Stimulated activated CD8-positive, alpha-beta memory T cell treated with anti-CD3 and anti-CD28 coated beads, Interleukin-12 subunit alpha, Interleukin-12 subunit beta, amount 100 ng/mL, for 24 hours (primary cell): ENCODE measurements around the gene ETFA.
"Not testable (repeated sequence)": the region's sequence is repeated elsewhere in the genome, so short reads cannot be mapped to it uniquely, and the experiment has no call there.

Source experiments
- DNase-seq: peaks from one replicate; pipeline ENCODE4 v3.0.0-alpha.2; 2020; ENCODE audit errors: extremely low read depth

Gene ETFA

GRCh38 chr15:76278651-76279050, 32.6 kb downstream of the ETFA start:
- DNase-seq, result no peak

DNA sequence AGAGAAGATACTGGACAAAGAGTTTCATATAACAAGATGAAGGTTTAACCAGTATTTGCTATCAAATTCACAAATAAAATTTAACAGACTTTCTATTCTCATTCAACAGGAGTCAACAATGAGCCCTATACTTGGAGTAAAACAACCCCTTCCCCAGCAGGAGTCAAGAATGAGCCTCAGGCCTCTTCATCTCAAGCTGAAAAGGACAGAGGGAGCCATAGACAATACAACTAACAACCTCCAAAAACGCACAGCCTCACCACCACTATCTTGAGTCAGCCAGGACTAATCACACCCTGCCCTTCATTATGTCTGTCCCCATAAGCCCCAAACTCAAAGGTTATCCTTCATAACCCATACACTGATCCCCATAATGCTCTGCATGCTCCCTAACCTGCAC, 36.4 kb downstream of the ETFA start:
- DNase-seq, result no peak

- DNase-seq, result no peak
Observed at GRCh38 chr15:76274226-76274625, 37.0 kb downstream of the ETFA start.

DNA sequence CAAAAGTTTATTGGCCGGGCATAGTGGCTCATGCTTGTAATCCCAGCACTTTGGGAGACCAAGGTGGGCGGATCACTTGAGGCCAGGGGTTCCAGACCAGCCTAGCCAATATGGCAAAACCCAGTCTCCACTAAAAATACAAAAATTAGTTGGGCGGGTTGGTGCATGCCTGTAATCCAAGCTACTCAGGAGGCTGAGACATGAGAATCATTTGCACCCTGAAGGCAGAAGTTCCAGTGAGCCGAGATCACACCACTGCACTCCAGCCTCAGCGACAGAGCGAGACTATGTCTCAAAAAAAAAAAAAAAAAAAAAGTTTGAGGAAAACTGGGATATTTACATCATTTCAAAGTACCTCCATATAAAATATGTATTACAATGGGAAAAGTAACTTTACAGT, 40.4 kb downstream of the ETFA start:
- no peak for DNase-seq

GRCh38 chr15:76267077-76267476, 44.2 kb downstream of the ETFA start:
- no peak for DNase-seq

GRCh38 chr15:76265769-76266168, 45.5 kb downstream of the ETFA start:
- DNase-seq, result not testable (repeated sequence)

DNA sequence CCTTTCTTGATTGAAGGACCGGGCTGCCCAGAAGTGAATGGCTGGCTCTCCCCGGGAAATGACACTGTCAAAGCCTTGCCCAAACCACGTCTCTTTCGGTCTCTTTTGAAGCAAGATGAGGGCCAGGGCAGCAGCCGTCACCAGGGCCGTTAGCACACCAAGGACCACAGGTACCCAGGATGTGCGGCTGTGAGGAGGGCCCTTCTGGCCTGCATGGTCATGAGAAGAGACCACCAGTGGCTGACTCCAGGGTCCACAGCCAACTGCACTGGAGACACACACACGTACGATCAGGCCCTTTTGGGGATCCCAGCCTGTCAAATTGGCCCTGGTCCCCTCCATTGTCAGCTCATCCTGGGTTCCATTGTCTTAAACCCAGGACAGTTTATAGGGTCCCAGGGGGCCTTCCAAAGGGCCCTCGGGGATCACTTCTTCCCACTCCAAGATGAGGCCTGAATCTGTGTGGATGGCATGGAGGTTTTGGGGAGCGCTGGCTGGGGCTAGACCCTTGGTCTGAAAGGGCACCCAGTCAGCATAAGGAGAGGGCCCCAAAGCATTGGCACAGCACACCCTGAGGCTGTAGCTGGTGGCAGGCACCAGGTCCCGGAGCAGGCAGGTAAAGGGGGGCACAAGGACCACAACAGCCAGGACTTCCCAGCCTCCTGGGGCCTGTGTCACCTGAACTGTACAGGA, 50.9 kb downstream of the ETFA start:
- DNase-seq, result no peak

GRCh38 chr15:76259392-76259791, 51.9 kb downstream of the ETFA start:
- no peak for DNase-seq

- DNase-seq, result no peak
Observed at GRCh38 chr15:76258460-76258859, 52.8 kb downstream of the ETFA start.

- DNase-seq, result no peak
Observed at GRCh38 chr15:76253691-76254473, 57.4 kb downstream of the ETFA start.

DNA sequence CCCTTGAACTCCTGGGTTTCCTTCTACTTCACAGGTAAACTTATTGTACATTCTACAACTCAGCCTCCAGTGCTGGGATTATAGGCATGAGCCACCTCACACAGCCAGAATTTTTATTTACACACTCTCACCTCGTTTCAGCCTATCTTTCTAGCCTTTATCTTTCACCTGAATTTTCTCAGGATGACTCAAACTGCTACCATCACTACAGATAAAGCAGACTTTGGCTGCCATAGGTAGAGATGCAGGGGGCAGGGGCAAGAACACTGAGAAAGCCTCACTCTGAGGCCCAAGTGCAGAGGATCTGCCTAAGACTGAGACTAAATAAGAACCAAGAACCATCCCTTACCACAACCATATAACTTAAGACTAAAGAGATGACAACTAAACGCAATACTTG, 59.0 kb downstream of the ETFA start:
- DNase-seq, result no peak

DNA sequence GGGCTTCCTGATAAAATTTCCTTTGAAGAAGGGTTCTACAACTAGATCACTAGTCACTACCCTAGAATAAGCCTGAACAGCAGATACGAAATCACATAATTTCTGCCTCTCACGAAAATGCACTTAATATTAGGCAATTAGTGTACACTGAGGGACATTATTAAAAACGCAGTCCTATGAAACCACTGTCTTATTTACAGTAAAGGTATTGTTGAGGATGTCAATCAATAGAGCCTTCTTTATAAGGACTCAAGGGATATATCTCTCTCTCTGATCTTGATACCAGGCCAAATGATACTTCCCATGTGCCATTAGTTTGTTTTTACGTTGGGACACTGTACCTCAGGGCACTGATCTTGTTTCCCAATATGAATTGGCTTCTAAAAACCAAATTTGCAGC, 59.6 kb downstream of the ETFA start:
- DNase-seq, result no peak

- no peak for DNase-seq
Observed at GRCh38 chr15:76245072-76245610, 66.1 kb downstream of the ETFA start.

DNA sequence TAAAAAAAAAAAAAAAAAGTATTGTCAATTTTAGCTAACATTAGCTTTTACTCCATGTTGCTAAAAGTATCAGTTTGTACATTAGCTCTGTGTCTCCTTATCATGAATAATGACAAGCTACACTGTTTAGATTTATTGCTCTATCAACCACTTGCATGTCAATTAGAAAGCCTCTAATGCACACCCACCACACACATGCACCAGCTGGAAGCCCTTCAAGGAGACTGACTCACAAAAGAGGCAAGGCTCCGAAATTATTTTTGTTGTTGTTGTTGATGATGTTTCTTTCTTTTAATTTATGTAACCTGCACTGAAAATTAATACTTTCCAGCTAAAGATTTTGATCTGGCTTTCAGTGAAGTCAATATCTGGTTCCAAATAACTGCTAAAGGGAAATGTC, 71.5 kb downstream of the ETFA start:
- no peak for DNase-seq

- DNase-seq, result no peak
Observed at GRCh38 chr15:76236350-76236749, 74.9 kb downstream of the ETFA start.

GRCh38 chr15:76235186-76235826, 76.0 kb downstream of the ETFA start:
- DNase-seq, result no peak

DNA sequence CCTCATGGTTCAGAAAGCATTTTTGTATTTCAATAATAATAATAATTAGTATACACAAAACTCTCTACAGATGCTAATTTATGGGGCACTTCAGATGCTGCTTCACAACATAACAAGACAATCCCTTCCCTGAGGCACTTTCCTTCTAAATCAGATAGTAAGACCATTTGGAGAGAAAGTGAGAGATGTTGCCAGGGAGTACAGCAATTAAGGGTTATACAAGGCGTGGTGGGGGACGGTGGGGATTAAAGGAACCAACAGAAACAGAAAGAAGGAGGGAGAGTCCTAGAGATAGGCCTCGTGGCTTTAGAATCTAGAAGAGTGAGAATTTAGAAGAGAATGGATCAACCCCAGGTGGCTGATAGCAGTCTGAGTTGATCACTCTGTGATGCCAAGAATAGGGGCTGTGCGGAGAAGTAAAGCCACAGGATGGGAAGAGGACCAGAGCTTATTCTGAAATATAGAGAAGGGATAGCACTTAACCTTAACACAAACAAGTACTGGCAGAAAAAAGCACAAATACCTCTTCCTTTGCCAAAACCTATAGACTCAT, 76.9 kb downstream of the ETFA start:
- DNase-seq, result no peak

GRCh38 chr15:76233921-76234320, 77.3 kb downstream of the ETFA start:
- DNase-seq, result no peak

- no peak for DNase-seq
Observed at GRCh38 chr15:76229266-76229665, 82.0 kb downstream of the ETFA start.

- no peak for DNase-seq
Observed at GRCh38 chr15:76223521-76223920, 87.7 kb downstream of the ETFA start.

DNA sequence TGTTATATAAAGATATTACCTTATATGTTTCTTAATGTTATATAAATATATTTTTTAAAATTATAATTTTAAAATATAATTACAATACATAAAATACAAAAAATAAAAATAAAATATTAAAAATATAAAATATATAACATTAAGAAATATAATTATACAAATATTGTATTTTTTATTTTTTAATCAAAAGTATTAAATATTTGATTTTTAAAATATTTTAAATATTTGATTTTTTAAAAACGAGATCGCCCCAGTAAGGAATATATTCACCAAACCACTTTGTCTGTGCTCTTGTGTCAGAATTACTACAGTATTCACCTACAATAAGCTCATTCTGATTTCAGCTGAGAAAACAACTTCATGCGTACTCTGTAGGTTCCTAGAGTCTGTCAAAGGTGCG, 89.1 kb downstream of the ETFA start:
- no peak for DNase-seq

- no peak for DNase-seq
Observed at GRCh38 chr15:76221085-76221767, 90.0 kb downstream of the ETFA start.
